C4-2B (cell line): ENCODE results near the gene FTCD.

Experiments
- ZFX ChIP-seq: fragments of 450-650 bp; IDR thresholded peaks from 2 replicates; pipeline ENCODE4 v1.6.1; 2017
- TF ChIP-seq, protein P1 (sequence below): fragments of 450-650 bp; conservative IDR thresholded peaks from 2 replicates; pipeline ENCODE4 v1.5.1; 2017; ENCODE audit warnings: mild to moderate bottlenecking

GRCh38 chr21:46096596-46097335, 58.6 kb downstream of the FTCD start:
- TF ChIP-seq, protein P1, sequence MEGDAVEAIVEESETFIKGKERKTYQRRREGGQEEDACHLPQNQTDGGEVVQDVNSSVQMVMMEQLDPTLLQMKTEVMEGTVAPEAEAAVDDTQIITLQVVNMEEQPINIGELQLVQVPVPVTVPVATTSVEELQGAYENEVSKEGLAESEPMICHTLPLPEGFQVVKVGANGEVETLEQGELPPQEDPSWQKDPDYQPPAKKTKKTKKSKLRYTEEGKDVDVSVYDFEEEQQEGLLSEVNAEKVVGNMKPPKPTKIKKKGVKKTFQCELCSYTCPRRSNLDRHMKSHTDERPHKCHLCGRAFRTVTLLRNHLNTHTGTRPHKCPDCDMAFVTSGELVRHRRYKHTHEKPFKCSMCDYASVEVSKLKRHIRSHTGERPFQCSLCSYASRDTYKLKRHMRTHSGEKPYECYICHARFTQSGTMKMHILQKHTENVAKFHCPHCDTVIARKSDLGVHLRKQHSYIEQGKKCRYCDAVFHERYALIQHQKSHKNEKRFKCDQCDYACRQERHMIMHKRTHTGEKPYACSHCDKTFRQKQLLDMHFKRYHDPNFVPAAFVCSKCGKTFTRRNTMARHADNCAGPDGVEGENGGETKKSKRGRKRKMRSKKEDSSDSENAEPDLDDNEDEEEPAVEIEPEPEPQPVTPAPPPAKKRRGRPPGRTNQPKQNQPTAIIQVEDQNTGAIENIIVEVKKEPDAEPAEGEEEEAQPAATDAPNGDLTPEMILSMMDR, result no peak
- no peak for TF ChIP-seq ZFX
